HG02981 (cell line): Measurements from ENCODE around the gene SOCS7.

Experiments
- ATAC-seq: cut with Tn5 transposase; IDR thresholded peaks from one replicate; pipeline ENCODE4 v1.9.1; 2021; ENCODE audit warnings: mild to moderate bottlenecking, moderate library complexity; ENCODE audit not compliant: unreplicated experiment

The SOCS7 gene

GRCh38 chr17:38361694-38362465, 10.2 kb downstream of the SOCS7 start:
- ATAC-seq = no peak

GRCh38 chr17:38363016-38363415, 11.4 kb downstream of the SOCS7 start:
- ATAC-seq = no peak

GRCh38 chr17:38364741-38365140, 13.1 kb downstream of the SOCS7 start:
- no peak for ATAC-seq

GRCh38 chr17:38369124-38369886, 17.7 kb downstream of the SOCS7 start:
- no peak for ATAC-seq

- ATAC-seq = no peak
Measured at GRCh38 chr17:38379448-38379847, 27.8 kb downstream of the SOCS7 start.

- no peak for ATAC-seq
Measured at GRCh38 chr17:38395090-38395489, 43.4 kb downstream of the SOCS7 start.

GRCh38 chr17:38397227-38397626, 45.6 kb downstream of the SOCS7 start:
- ATAC-seq = no peak

GRCh38 chr17:38400286-38400685, 48.6 kb downstream of the SOCS7 start:
- ATAC-seq = no peak

GRCh38 chr17:38401459-38401858, 49.8 kb downstream of the SOCS7 start:
- no peak for ATAC-seq

GRCh38 chr17:38402897-38403296, 51.3 kb downstream of the SOCS7 start:
- ATAC-seq = no peak

GRCh38 chr17:38403491-38403890, 51.8 kb downstream of the SOCS7 start:
- no peak for ATAC-seq

GRCh38 chr17:38404174-38404943, 52.7 kb downstream of the SOCS7 start:
- ATAC-seq = no peak

- ATAC-seq = no peak
Measured at GRCh38 chr17:38405654-38406053, 54.0 kb downstream of the SOCS7 start.

- ATAC-seq = no peak
Measured at GRCh38 chr17:38410201-38410600, 58.6 kb downstream of the SOCS7 start.

GRCh38 chr17:38415250-38416194, 63.9 kb downstream of the SOCS7 start:
- no peak for ATAC-seq

GRCh38 chr17:38416840-38417209, 65.2 kb downstream of the SOCS7 start:
- no peak for ATAC-seq

GRCh38 chr17:38417210-38417951, 65.7 kb downstream of the SOCS7 start:
- no peak for ATAC-seq

GRCh38 chr17:38418062-38418692, 66.5 kb downstream of the SOCS7 start:
- no peak for ATAC-seq
